ENCODE data around the gene AMY2B.
"Not testable (repeated sequence)": the region's sequence is repeated elsewhere in the genome, so short reads cannot be mapped to it uniquely, and the experiment has no call there.

The AMY2B gene

GRCh38 chr1:103571289-103571688 lies at the start of gene AMY2B:
TSS of gene AMY2B (plus strand) at chr1:103571589. CDS start at chr1:103571603, 14 bp downstream.
- not testable (repeated sequence) for DNase-seq (ENCODE audit: low spot score)

GRCh38 chr1:103523346-103523745 lies 48.0 kb upstream of the AMY2B start:
- DNase-seq (ENCODE audit: low spot score): no peak

GRCh38 chr1:103525114-103525606 lies 46.2 kb upstream of the AMY2B start:
- DNase-seq (ENCODE audit: low spot score): no peak

- DNase-seq (ENCODE audit: low spot score): peak; percentile 89
These were observed 45.5 kb upstream of the AMY2B start, which contains the start of gene RNPC3 for GRCh38 chr1:103525607-103526507. TSS of gene RNPC3 (plus strand) at chr1:103525699. CDS start at chr1:103526071, 372 bp downstream.

GRCh38 chr1:103527331-103527730 lies 44.1 kb upstream of the AMY2B start:
- no peak for DNase-seq (ENCODE audit: low spot score)

- DNase-seq (ENCODE audit: low spot score): peak; percentile 29
These were observed 41.6 kb upstream of the AMY2B start for GRCh38 chr1:103529746-103530145.

- no peak for DNase-seq (ENCODE audit: low spot score)
These were observed 33.2 kb upstream of the AMY2B start for GRCh38 chr1:103538226-103538625.

GRCh38 chr1:103541431-103541830 lies 30.0 kb upstream of the AMY2B start:
- DNase-seq (ENCODE audit: low spot score): no peak

- DNase-seq (ENCODE audit: low spot score): no peak
These were observed 24.9 kb upstream of the AMY2B start for GRCh38 chr1:103546496-103546895.

GRCh38 chr1:103547840-103548239 lies 23.5 kb upstream of the AMY2B start:
- no peak for DNase-seq (ENCODE audit: low spot score)

- DNase-seq (ENCODE audit: low spot score): no peak
These were observed 11.0 kb upstream of the AMY2B start for GRCh38 chr1:103560427-103560826.

GRCh38 chr1:103561124-103561523 lies 10.3 kb upstream of the AMY2B start:
- not testable (repeated sequence) for DNase-seq (ENCODE audit: low spot score)

- no peak for DNase-seq (ENCODE audit: low spot score)
These were observed 9.6 kb upstream of the AMY2B start for GRCh38 chr1:103561643-103562395.

GRCh38 chr1:103563056-103563455 lies 8.3 kb upstream of the AMY2B start:
- DNase-seq (ENCODE audit: low spot score): no peak

GRCh38 chr1:103569493-103569892 lies 1.9 kb upstream of the AMY2B start:
- no peak for DNase-seq (ENCODE audit: low spot score)

GRCh38 chr1:103576065-103576464 lies 4.7 kb downstream of the AMY2B start:
- DNase-seq (ENCODE audit: low spot score): no peak

GRCh38 chr1:103576784-103577183 lies 5.4 kb downstream of the AMY2B start:
- DNase-seq (ENCODE audit: low spot score): not testable (repeated sequence)

GRCh38 chr1:103582464-103582863 lies 11.1 kb downstream of the AMY2B start:
- no peak for DNase-seq (ENCODE audit: low spot score)

GRCh38 chr1:103583887-103584286 lies 12.5 kb downstream of the AMY2B start:
- no peak for DNase-seq (ENCODE audit: low spot score)

- DNase-seq (ENCODE audit: low spot score): no peak
These were observed 13.1 kb downstream of the AMY2B start for GRCh38 chr1:103584537-103584936.

GRCh38 chr1:103602740-103603139 lies 31.4 kb downstream of the AMY2B start:
- not testable (repeated sequence) for DNase-seq (ENCODE audit: low spot score)

- DNase-seq (ENCODE audit: low spot score): no peak
These were observed 45.0 kb downstream of the AMY2B start for GRCh38 chr1:103616362-103616761.

- DNase-seq (ENCODE audit: low spot score): not testable (repeated sequence)
These were observed 45.6 kb downstream of the AMY2B start, which contains the start of gene AMY2A for GRCh38 chr1:103616994-103617477. TSS of gene AMY2A (plus strand) at chr1:103617427. CDS start at chr1:103617441, 14 bp downstream.

Data from CD4-positive, alpha-beta T cell treated with Interleukin-2 at 100 ng/mL for 4 hours (primary cell).